B cell (primary cell): Measurements from ENCODE around the gene XRCC3.

Source experiments
- CTCF ChIP-seq: fragments of 200-600 bp; IDR thresholded peaks from one replicate; pipeline ENCODE4 v1.8.0; 2022; ENCODE audit warnings: antibody characterized with exemption, mild to moderate bottlenecking
- EZH2 ChIP-seq: IDR thresholded peaks from 2 replicates; pipeline ENCODE4 v1.6.1; 2012; ENCODE audit warnings: borderline replicate concordance, low read depth, mild to moderate bottlenecking, moderate library complexity, low read length; ENCODE audit not compliant: insufficient read depth, poor library complexity, severe bottlenecking

- TF ChIP-seq CTCF (no peak), EZH2 (no peak)
Observed at GRCh38 chr14:103676881-103677675, 38.2 kb downstream of the XRCC3 start.
